ENCODE data around the gene SLC49A4. TPM values are rescaled to one million over a fixed set of nuclear protein-coding genes. Genes with fewer than 3 reads are reported as not detected.

Gene SLC49A4
- total RNA-seq, 1 experiment from 2014 or later, result 16.1 TPM

GRCh38 chr3:122782804-122783203 is 12.1 kb upstream of the SLC49A4 start:
- Mint-ChIP-seq H3K36me3 (ENCODE audit: insufficient read depth, unreplicated experiment) (no peaks in the 10 kb centered on the region), H3K27ac (ENCODE audit: unreplicated experiment) (no peak overlapping the region), H3K9me3 (ENCODE audit: low read depth, unreplicated experiment) (no peaks in the 10 kb centered on the region), H3K27me3 (ENCODE audit: unreplicated experiment) (no peaks in the 10 kb centered on the region), H3K4me3 (ENCODE audit: low read depth, unreplicated experiment) (no peak overlapping the region), H3K4me1 (ENCODE audit: low read depth, unreplicated experiment) (peaks cover 24% of the 10 kb centered on the region)
- no TSS peak for BruUV-seq (replicated peaks)
- CTCF ChIA-PET, result no interaction called here
- intact Hi-C loops (cut with micrococcal nuclease; ENCODE audit: unreplicated experiment), result no loop called here
- TF ChIP-seq CTCF (IDR thresholded peaks at IDR 0.05; ENCODE audit: unreplicated experiment), result no peak
- DNase-seq, result no peak

GRCh38 chr3:122784436-122784835 is 10.4 kb upstream of the SLC49A4 start:
- intact Hi-C loops (cut with micrococcal nuclease; ENCODE audit: unreplicated experiment), result no loop called here
- Mint-ChIP-seq H3K4me1 (ENCODE audit: low read depth, unreplicated experiment) (peaks cover 24% of the 10 kb centered on the region), H3K27me3 (ENCODE audit: unreplicated experiment) (no peaks in the 10 kb centered on the region), H3K9me3 (ENCODE audit: low read depth, unreplicated experiment) (no peaks in the 10 kb centered on the region), H3K27ac (ENCODE audit: unreplicated experiment) (peak overlapping the region; percentile 70), H3K4me3 (ENCODE audit: low read depth, unreplicated experiment) (no peak overlapping the region), H3K36me3 (ENCODE audit: insufficient read depth, unreplicated experiment) (no peaks in the 10 kb centered on the region)
- no TSS peak for BruUV-seq (replicated peaks)
- no peak for DNase-seq
- no peak for TF ChIP-seq CTCF (IDR thresholded peaks at IDR 0.05; ENCODE audit: unreplicated experiment)
- CTCF ChIA-PET, result interaction anchor here (1.3 kb wide), 1 partner anchor 9 kb away, joined by 4 read pairs; the partner anchor contains the start of gene HSPBAP1

- DNase-seq, result peak; percentile 13
These were observed 9.6 kb upstream of the SLC49A4 start for GRCh38 chr3:122785231-122785630.

GRCh38 chr3:122786066-122786465 is 8.8 kb upstream of the SLC49A4 start:
- no peak for TF ChIP-seq CTCF (IDR thresholded peaks at IDR 0.05; ENCODE audit: unreplicated experiment)
- Mint-ChIP-seq H3K9me3 (ENCODE audit: low read depth, unreplicated experiment) (no peaks in the 10 kb centered on the region), H3K27me3 (ENCODE audit: unreplicated experiment) (no peaks in the 10 kb centered on the region), H3K4me1 (ENCODE audit: low read depth, unreplicated experiment) (peaks cover 24% of the 10 kb centered on the region), H3K36me3 (ENCODE audit: insufficient read depth, unreplicated experiment) (no peaks in the 10 kb centered on the region), H3K27ac (ENCODE audit: unreplicated experiment) (peak overlapping the region; percentile 70), H3K4me3 (ENCODE audit: low read depth, unreplicated experiment) (no peak overlapping the region)
- no peak for DNase-seq
- no TSS peak for BruUV-seq (replicated peaks)
- CTCF ChIA-PET, result interaction anchor here (1.3 kb wide), 2 partner anchors 31 to 35 kb away, joined by 3 to 4 read pairs; no protein-coding TSS in a partner anchor
- intact Hi-C loops (cut with micrococcal nuclease; ENCODE audit: unreplicated experiment), result no loop called here

More at GRCh38 chr3:122785231-122785630, 9.6 kb upstream of the SLC49A4 start:
- H3K36me3 Mint-ChIP-seq (ENCODE audit: insufficient read depth, unreplicated experiment), result no peaks in the 10 kb centered on the region
- no peak for TF ChIP-seq CTCF (IDR thresholded peaks at IDR 0.05; ENCODE audit: unreplicated experiment)
- H3K27ac Mint-ChIP-seq (ENCODE audit: unreplicated experiment), result peak overlapping the region; percentile 70
- H3K9me3 Mint-ChIP-seq (ENCODE audit: low read depth, unreplicated experiment), result no peaks in the 10 kb centered on the region
- CTCF ChIA-PET, result interaction anchor here (0.5 kb wide), 1 partner anchor 14 kb away, joined by 3 read pairs; no protein-coding TSS in a partner anchor
- BruUV-seq (replicated peaks), result no TSS peak
- intact Hi-C loops (cut with micrococcal nuclease; ENCODE audit: unreplicated experiment), result no loop called here
- no peak overlapping the region for H3K4me3 Mint-ChIP-seq (ENCODE audit: low read depth, unreplicated experiment)
- peaks cover 24% of the 10 kb centered on the region for H3K4me1 Mint-ChIP-seq (ENCODE audit: low read depth, unreplicated experiment)
- no peaks in the 10 kb centered on the region for H3K27me3 Mint-ChIP-seq (ENCODE audit: unreplicated experiment)

All from Calu3 (cell line).